Prostate gland (tissue), 2 donors: ENCODE data around the gene GALNT8.

Experiments used
- CTCF ChIP-seq, 4 experiments: fragments of 200-600 bp in 2 of 4; fragments of 450-650 bp in 2 of 4; sonication (generic) in 2 of 4; IDR thresholded peaks; 1 replicate in 3 of 4; 2 replicates in 1 of 4; pipeline ENCODE4 v1.5.1; 2016 to 2019; ENCODE audit warnings: antibody characterized with exemption in 4 of 4, mild to moderate bottlenecking in 2 of 4, moderate library complexity in 2 of 4
- POLR2A ChIP-seq: fragments of 450-650 bp; IDR thresholded peaks from one replicate; pipeline ENCODE4 v1.6.1; 2016; ENCODE audit warnings: antibody characterized with exemption, mild to moderate bottlenecking
- POLR2AphosphoS5 ChIP-seq: sonication (generic); formaldehyde crosslinking; IDR thresholded peaks from one replicate; pipeline ENCODE4 v1.6.1; 2017; ENCODE audit warnings: antibody characterized with exemption

DNA sequence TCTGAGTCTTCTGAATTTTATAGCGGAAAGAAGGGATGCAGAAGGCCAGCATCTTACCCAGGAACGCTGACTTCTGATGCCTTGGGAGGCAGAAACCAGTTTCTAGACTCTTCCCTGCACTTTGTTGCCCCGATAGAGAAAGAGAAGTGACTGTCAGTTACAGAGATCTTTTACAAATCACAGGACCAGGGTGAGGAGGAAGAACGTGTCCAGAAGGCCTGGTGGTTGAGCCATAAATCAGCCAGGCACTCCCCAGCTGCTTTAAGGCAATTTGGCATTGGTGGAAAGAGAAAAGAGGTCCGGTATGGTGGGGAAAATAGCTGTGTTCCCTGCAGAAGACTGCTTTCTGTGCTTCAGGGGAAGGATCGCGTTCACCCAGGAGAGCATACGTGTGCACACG, 100.8 kb downstream of the GALNT8 start:
- TF ChIP-seq CTCF (IDR thresholded peaks at IDR 0.05): no peak
- no peak for TF ChIP-seq POLR2AphosphoS5
- no peak for TF ChIP-seq POLR2A
